GM19397 (cell line): Measurements from ENCODE around the gene MYCBPAP.

Source experiments
- ATAC-seq: cut with Tn5 transposase; IDR thresholded peaks from one replicate; pipeline ENCODE4 v1.9.1; 2021; ENCODE audit warnings: mild to moderate bottlenecking, moderate library complexity; ENCODE audit not compliant: unreplicated experiment

The MYCBPAP gene

GRCh38 chr17:50487213-50488096, 20.8 kb upstream of the MYCBPAP start:
- no peak for ATAC-seq

DNA sequence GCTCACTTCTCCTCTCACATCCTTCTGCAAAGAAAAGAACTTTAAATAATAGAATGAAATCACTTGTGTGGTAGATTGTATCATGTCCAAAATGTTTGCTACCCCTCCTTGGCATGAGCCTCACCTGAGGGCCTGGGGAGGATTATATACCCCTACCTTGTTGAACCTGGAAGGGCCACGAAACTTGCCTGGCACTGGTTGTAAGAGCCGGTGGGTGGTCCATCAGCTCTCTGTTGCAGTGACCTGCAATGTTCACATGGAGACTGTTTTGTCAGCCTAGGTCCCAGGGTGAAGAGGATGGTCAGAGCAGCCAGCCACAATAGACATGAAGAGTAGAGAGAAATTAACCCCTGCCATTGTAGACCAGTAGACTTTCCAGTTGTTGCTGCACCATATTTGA, 19.4 kb upstream of the MYCBPAP start:
- no peak for ATAC-seq

GRCh38 chr17:50491505-50491904, 16.7 kb upstream of the MYCBPAP start:
- no peak for ATAC-seq

- ATAC-seq = no peak
These were observed 16.0 kb upstream of the MYCBPAP start for GRCh38 chr17:50492214-50492613.

GRCh38 chr17:50493744-50494143, 14.5 kb upstream of the MYCBPAP start:
- no peak for ATAC-seq

- no peak for ATAC-seq
These were observed 12.9 kb upstream of the MYCBPAP start for GRCh38 chr17:50495217-50495823.

- no peak for ATAC-seq
These were observed 12.3 kb upstream of the MYCBPAP start for GRCh38 chr17:50495918-50496317.

- ATAC-seq = no peak
These were observed 10.0 kb upstream of the MYCBPAP start for GRCh38 chr17:50498021-50498874.

- ATAC-seq = no peak
These were observed 9.0 kb upstream of the MYCBPAP start for GRCh38 chr17:50499270-50499669.

GRCh38 chr17:50499721-50500120, 8.5 kb upstream of the MYCBPAP start:
- ATAC-seq = no peak

DNA sequence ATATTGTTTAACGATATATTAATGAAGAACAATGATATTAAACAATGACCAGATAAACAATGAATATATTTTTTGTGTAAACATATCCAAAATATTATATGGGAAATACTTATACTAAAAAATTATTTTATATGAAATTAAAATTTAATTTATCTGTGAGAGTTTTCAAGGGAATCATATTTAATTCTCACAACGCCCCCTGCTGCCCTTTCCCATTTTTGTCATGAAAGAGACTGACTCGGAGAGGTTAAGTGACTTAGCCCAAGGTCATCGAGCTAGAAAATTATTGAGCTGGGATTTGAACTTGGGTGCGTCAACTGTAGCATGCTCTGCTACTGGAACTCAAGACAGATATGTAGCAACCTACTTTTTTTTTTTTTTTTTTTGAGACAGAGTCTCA, 7.2 kb upstream of the MYCBPAP start:
- ATAC-seq = no peak

DNA sequence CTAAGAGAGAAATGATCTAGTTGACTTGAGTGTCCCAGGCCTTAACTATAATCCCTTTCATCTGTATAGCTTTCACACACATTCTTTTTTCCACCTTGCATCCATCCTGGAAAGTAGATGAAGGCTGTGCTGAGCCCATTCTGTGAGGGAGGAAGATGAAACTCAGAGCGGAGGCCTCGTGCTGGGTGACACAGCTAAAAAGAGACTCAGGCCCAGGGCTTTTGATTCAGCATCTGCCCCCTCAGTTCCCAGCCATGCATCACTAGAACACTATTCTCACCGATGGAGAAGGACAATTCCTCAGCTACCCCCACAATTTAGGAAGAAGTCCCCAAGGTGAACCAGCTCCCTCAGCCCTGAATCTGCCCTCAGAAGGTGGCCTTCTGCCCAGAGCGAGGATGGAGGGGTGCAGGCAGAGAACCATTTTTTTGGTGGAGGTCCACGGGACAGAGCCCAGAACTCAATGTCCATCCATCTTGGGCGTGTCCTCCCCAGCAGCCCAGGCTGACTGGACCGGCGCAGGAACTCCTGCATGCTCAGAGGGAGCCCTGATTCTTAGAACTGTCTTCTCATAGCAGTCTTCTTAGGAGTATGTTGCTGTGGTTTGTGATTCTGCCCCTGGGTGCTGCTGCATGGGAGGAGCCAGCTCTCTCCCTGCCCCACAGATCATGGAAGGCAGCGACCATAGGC, 5.8 kb upstream of the MYCBPAP start:
- no peak for ATAC-seq

- no peak for ATAC-seq
These were observed 2.6 kb upstream of the MYCBPAP start for GRCh38 chr17:50505591-50506130.

GRCh38 chr17:50506298-50506697, 1.9 kb upstream of the MYCBPAP start:
- no peak for ATAC-seq

DNA sequence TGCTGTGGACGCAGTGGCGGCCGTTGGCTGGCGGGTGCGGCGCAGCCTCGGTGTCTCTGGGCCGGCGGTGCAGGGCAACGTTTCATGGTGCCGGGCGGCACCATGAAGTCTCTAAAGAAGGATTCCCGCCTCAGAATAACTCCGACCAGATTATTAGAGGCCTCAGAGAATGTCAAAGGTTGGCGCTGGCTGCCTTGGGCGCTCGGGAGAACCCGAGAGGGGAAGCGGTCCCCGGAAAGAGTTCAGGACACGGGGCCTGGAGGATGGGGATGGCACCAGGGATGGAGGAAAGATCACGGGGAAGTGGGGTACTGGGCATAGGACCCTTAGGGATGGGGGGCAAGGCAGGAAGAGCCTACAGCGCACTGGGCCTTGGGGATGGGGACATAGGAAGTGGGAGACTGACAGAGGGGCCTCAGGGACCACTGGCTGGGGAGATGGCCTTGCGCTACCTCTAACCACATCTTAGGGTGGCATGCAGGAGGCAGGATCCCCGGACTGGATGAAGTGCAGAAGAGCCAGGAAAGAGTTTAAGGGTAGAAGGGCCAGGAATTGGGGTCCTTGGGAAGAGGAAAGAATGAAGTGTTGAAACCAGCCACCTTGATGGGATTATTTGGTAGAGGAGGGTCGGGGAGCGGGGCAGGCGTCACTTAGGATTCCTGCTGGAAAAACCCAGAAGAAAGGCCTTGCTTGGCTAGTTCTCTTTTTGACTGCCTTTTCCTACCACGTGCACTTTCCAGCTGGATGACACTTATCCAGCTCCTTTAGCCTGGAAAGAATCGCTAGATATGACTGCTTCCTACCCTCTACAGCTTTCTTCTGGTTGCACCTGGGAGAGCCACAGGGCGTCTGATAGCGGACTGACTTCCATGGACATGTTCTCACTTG, 578 bp downstream of the MYCBPAP start:
- no peak for ATAC-seq

DNA sequence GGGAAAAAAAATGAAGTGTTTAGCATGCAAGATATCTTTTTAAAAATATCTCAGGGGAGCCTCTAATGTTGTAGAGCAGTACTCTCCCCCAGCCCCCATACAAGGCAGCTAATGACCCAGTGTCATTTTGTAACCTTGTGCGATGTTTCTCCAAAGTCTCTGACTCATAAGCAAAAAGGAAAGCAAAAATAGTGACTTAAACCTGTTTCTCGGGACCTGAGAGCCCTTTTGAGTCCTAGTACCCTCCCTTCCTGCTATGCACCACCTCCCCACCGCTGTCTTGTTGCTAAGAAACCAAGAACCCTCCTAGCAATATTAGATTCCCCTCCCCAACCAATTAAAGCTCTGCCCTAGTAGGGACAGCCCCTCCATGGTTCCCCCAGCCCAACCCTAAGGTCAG, 2.8 kb downstream of the MYCBPAP start:
- ATAC-seq = no peak

- ATAC-seq = no peak
These were observed 5.3 kb downstream of the MYCBPAP start for GRCh38 chr17:50513495-50513894.

DNA sequence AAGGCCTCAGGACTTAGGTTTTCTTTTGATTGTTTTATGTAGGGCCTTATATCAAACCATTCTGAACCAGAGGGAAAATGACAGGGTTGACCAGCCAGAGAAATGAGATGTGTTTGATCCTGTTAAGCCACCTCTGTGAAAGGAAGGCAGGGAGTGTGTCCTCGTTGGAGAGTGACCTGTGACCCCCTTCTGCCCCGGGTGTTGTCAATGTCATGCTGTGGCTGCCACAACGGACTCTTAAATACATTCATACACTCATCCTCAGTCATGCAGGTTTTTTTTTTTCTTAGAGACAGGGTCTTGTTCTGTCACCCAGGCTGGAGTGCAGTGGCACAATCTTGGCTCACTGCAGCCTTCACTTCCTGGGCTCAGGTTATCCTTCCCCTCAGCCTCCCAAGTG, 6.1 kb downstream of the MYCBPAP start:
- ATAC-seq = no peak

GRCh38 chr17:50514936-50515702, 6.9 kb downstream of the MYCBPAP start:
- ATAC-seq = no peak
